Kidney (tissue), 14 donors: ENCODE results near the gene CAPN13. TPM values are rescaled to one million over a fixed set of nuclear protein-coding genes. Genes with fewer than 3 reads are reported as not detected.

Source experiments
- DNase-seq, 5 donors: peaks; one replicate each; pipeline ENCODE4 v3.0.0-alpha.2; 2013 to 2020
- FAIRE-seq: peaks from 2 replicates; lab custom pipeline; 2012; peaks lifted over from hg19 to GRCh38; lab: Jason Lieb, UNC
- H3K27ac ChIP-seq, 2 donors: one replicate each; pipeline ENCODE4 v1.7.0; 2013; ENCODE audit warnings: low read depth in 2 of 2, low read length in 2 of 2, inconsistent platforms in 1 of 2
- H3K27me3 ChIP-seq: one replicate; pipeline ENCODE4 v1.7.1; 2013; ENCODE audit warnings: low read length, inconsistent platforms; ENCODE audit not compliant: control insufficient read depth, insufficient read depth
- H3K36me3 ChIP-seq, 3 donors: one replicate each; pipeline versions ENCODE4 v1.7.0 to v1.7.1; 2013; ENCODE audit warnings: low read length in 3 of 3, control low read depth in 1 of 3, inconsistent platforms in 1 of 3; ENCODE audit not compliant: insufficient read depth in 3 of 3, control insufficient read depth in 2 of 3
- H3K4me1 ChIP-seq, 3 donors: one replicate each; pipeline versions ENCODE4 v1.7.0 to v1.7.1; 2013; ENCODE audit warnings: low read length in 3 of 3, inconsistent platforms in 1 of 3, low read depth in 1 of 3; ENCODE audit not compliant: control insufficient read depth in 2 of 3, insufficient read depth in 2 of 3
- H3K4me3 ChIP-seq, 3 donors: one replicate each; pipeline versions ENCODE4 v1.7.0 to v1.8.1; 2013; ENCODE audit warnings: low read length in 3 of 3, control low read depth in 1 of 3, inconsistent platforms in 1 of 3
- H3K9ac ChIP-seq, 3 donors: one replicate each; pipeline versions ENCODE4 v1.7.0 to v1.7.1; 2013; ENCODE audit warnings: low read length in 3 of 3, control low read depth in 1 of 3, inconsistent platforms in 1 of 3
- H3K9me3 ChIP-seq, 3 donors: one replicate each; pipeline versions ENCODE4 v1.7.0 to v1.7.1; 2013; ENCODE audit warnings: low read length in 3 of 3, control low read depth in 1 of 3, inconsistent platforms in 1 of 3; ENCODE audit not compliant: control insufficient read depth in 2 of 3, insufficient read depth in 1 of 3
- CTCF ChIP-seq: IDR thresholded peaks from 3 replicates; pipeline ENCODE4 v1.5.1; 2012; ENCODE audit warnings: mild to moderate bottlenecking, moderate library complexity, borderline replicate concordance; ENCODE audit not compliant: insufficient read depth; ENCODE audit errors: extremely low read depth
- intact Hi-C: fragments of 100-400 bp; cut with DNase I; formaldehyde crosslinking; loops from one replicate; pipeline ENCODE4 v1.11.1; 2022
- polyA plus RNA-seq: library from polyadenylated mRNA; stranded (reverse); fragments of 350-450 nt; fragmentation: Illumina TruSeq; extraction: RNeasy Lipid Tissue Mini Kit (QIAGEN cat#74804); gene quantifications from one replicate; pipeline ENCODE4 v1.2.3, GENCODE V29; 2014; ENCODE audit warnings: low read depth, low replicate concordance; ENCODE audit not compliant: insufficient read depth
- total RNA-seq: library from RNA; stranded (reverse); fragmentation: NEBNext Ultra II Directional; extraction: Animal tissue kit (Norgen Biotek cat#: 25700); gene quantifications from one replicate; pipeline ENCODE4 v1.2.1, GENCODE V29; 2021
- donor health status: control.
- donor health status: control.
- donor health status: control.
- donor health status: control.
- donor health status: control.
- donor health status: DM: yes; HTN: yes; CAD: no.
- donor health status: Normal renal cell carcinoma (clear cell type).

The CAPN13 gene
- total and polyA plus RNA-seq, 2 donors from 2014 or later: 3.4 to 9.2 TPM

- no peak for FAIRE-seq
- Histone ChIP-seq H3K27ac (no peak overlapping the region), H3K4me3 (no peak overlapping the region), H3K4me1 (no peaks in the 10 kb centered on the region), H3K9me3 (no peaks in the 10 kb centered on the region), H3K27me3 (no peaks in the 10 kb centered on the region), H3K9ac (no peak overlapping the region), H3K36me3 (no peaks in the 10 kb centered on the region)
- no peak for TF ChIP-seq CTCF
- DNase-seq: no peak
- intact Hi-C loops: no loop called here
Measured at GRCh38 chr2:30769481-30769780, 37.8 kb downstream of the CAPN13 start.

GRCh38 chr2:30768708-30769480, 38.4 kb downstream of the CAPN13 start:
- Histone ChIP-seq H3K27me3 (no peaks in the 10 kb centered on the region), H3K9ac (no peak overlapping the region), H3K36me3 (no peaks in the 10 kb centered on the region), H3K27ac (no peak overlapping the region), H3K4me1 (no peaks in the 10 kb centered on the region), H3K4me3 (no peak overlapping the region), H3K9me3 (no peaks in the 10 kb centered on the region)
- intact Hi-C loops: no loop called here
- no peak for TF ChIP-seq CTCF
- no peak for FAIRE-seq
- DNase-seq: no peak

GRCh38 chr2:30768036-30768686, 39.1 kb downstream of the CAPN13 start:
- no peak for TF ChIP-seq CTCF
- intact Hi-C loops: no loop called here
- H3K9ac ChIP-seq: no peak overlapping the region
- H3K4me1 ChIP-seq: no peaks in the 10 kb centered on the region
- H3K36me3 ChIP-seq: no peaks in the 10 kb centered on the region
- H3K27ac ChIP-seq: no peak overlapping the region
- no peaks in the 10 kb centered on the region for H3K27me3 ChIP-seq
- no peak overlapping the region for H3K4me3 ChIP-seq
- DNase-seq (peak in 1 of 5 donors; percentile 41), FAIRE-seq (no peak)
- H3K9me3 ChIP-seq: no peaks in the 10 kb centered on the region
